ENCODE data around the gene SDCCAG8.

Gene SDCCAG8

DNA sequence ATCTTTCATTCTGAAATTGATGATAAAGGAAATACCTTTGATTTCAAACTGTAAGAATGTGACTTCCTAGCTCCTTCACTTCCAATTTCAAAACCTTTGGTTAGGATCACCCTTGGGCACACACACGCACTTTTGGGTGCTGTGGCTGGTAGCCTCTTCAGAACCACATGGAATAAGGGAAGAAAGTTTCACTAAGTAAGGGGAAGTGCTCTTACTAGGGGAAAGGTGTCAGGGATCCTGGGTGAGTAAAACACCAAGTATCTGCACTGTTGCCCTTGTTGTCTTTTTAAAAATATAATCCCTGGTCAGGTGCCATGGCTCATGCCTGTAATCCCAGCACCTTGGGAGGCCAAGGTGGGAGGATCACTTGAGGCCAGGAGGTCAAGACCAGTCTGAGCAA lies 132.4 kb downstream of the SDCCAG8 start:
- no peak overlapping the region for H3K9ac ChIP-seq (ENCODE audit: low read depth, low read length)
- H3K9me3 ChIP-seq (ENCODE audit: control insufficient read depth, insufficient read depth, low read length): no peaks in the 10 kb centered on the region
- no peak overlapping the region for H3K4me3 ChIP-seq (ENCODE audit: low read depth, low read length)
- no peak overlapping the region for H3K27ac ChIP-seq (ENCODE audit: low read depth, low read length)
- no peaks in the 10 kb centered on the region for H3K27me3 ChIP-seq (ENCODE audit: control insufficient read depth, insufficient read depth, low read length)
- H3K4me1 ChIP-seq (ENCODE audit: control insufficient read depth, insufficient read depth, low read length): peaks cover 15% of the 10 kb centered on the region
- no peaks in the 10 kb centered on the region for H3K36me3 ChIP-seq (ENCODE audit: control insufficient read depth, insufficient read depth, low read length)

DNA sequence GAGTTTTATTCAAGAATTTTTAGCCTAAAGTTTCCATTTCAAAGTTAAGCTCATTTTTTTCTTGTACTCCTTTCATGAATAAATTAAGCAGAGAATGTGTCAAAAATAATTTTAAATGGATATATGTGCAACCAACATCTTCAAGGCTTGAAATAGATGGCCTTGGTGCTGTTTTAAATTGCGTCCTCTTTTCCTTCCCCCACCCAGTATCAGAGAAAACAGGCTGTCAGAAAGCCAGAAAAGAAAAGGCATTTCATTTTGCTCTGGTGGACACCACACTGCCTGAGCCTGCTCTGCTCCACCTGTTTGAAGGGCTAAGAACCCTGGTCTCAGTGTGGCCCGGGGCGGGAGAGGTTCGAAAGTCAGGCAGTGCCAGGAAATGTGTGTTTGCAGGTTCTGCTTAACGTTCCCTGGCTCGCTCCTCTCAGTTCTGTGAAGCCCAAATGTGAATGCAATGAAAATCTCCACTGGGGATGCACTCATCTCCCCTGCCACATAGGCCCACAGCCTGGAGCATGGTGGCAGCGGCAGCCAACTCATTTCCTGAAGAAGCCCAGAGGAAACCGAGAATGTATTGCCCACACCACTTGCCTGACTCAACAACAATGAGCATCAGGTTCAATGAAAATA lies 134.4 kb downstream of the SDCCAG8 start:
- Histone ChIP-seq H3K4me1 (ENCODE audit: control insufficient read depth, insufficient read depth, low read length) (peaks cover 20% of the 10 kb centered on the region), H3K36me3 (ENCODE audit: control insufficient read depth, insufficient read depth, low read length) (no peaks in the 10 kb centered on the region), H3K4me3 (ENCODE audit: low read depth, low read length) (no peak overlapping the region), H3K9me3 (ENCODE audit: control insufficient read depth, insufficient read depth, low read length) (no peaks in the 10 kb centered on the region), H3K9ac (ENCODE audit: low read depth, low read length) (no peak overlapping the region), H3K27me3 (ENCODE audit: control insufficient read depth, insufficient read depth, low read length) (no peaks in the 10 kb centered on the region), H3K27ac (ENCODE audit: low read depth, low read length) (no peak overlapping the region)

DNA sequence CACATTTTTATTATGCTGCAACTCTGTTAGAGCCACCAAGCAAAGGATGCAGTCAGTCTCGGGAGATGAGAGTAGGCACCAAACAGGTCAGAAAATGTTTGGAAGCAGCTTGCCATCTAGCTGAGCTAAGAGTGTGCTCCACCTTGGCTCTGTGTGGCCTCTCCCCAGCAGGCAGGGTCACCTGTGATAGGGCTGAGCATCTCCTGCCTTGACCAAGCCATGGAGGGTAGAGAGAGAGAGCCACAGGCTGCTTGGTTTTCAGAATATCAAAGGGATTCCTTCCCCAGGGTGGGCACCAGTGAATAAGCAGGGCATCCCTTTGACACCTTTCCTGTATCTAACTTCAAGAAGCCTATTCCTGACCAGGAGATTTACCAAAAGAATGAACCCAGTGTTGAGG lies 135.5 kb downstream of the SDCCAG8 start:
- Histone ChIP-seq H3K9ac (ENCODE audit: low read depth, low read length) (no peak overlapping the region), H3K27ac (ENCODE audit: low read depth, low read length) (no peak overlapping the region), H3K4me3 (ENCODE audit: low read depth, low read length) (no peak overlapping the region), H3K4me1 (ENCODE audit: control insufficient read depth, insufficient read depth, low read length) (peaks cover 20% of the 10 kb centered on the region), H3K36me3 (ENCODE audit: control insufficient read depth, insufficient read depth, low read length) (no peaks in the 10 kb centered on the region), H3K27me3 (ENCODE audit: control insufficient read depth, insufficient read depth, low read length) (no peaks in the 10 kb centered on the region), H3K9me3 (ENCODE audit: control insufficient read depth, insufficient read depth, low read length) (no peaks in the 10 kb centered on the region)

DNA sequence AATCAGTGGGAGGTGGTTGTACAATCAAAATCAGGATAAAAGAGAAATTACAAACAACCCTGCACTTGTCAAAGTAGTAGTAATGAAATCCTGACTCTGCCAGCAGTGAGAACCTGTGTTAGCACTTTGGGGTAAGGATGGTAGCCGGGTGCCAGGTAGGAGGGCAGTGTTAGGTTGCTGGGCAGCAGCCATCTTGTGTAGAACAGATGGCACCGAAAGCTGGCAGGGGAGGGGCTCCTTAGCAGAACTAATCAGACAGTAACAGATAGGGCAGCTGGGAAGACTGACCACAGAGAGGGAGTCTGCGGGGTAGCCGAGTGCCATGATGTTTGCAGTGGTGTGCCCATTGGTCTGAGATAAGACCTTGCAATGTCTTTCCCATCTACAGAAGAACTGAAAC lies 137.3 kb downstream of the SDCCAG8 start:
- H3K9me3 ChIP-seq (ENCODE audit: control insufficient read depth, insufficient read depth, low read length): no peaks in the 10 kb centered on the region
- no peak overlapping the region for H3K9ac ChIP-seq (ENCODE audit: low read depth, low read length)
- H3K4me1 ChIP-seq (ENCODE audit: control insufficient read depth, insufficient read depth, low read length): peaks cover 16% of the 10 kb centered on the region; the same call in 1 of the 2 replicates
- no peak overlapping the region for H3K4me3 ChIP-seq (ENCODE audit: low read depth, low read length)
- no peaks in the 10 kb centered on the region for H3K36me3 ChIP-seq (ENCODE audit: control insufficient read depth, insufficient read depth, low read length)
- no peak overlapping the region for H3K27ac ChIP-seq (ENCODE audit: low read depth, low read length)
- no peaks in the 10 kb centered on the region for H3K27me3 ChIP-seq (ENCODE audit: control insufficient read depth, insufficient read depth, low read length)

DNA sequence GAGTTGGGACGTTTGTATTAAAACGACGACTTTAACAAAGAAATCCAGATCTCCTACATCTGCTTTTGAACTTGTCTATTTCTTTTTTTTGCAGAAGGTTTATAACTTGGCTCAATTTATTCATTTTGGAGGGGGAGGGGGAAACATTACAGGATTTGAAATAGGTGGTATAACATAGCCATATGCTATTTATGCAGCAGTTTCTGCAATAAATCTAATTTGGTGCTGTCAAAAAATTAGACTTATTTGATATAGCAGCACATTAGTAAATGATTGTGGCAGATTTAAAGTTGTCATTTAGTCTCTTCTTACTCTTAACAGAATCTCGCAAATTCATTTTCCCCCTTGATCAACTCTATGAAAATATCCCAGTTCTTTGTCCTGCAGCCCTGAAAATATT lies 138.2 kb downstream of the SDCCAG8 start:
- Histone ChIP-seq H3K9me3 (ENCODE audit: control insufficient read depth, insufficient read depth, low read length) (no peaks in the 10 kb centered on the region), H3K27ac (ENCODE audit: low read depth, low read length) (no peak overlapping the region), H3K4me1 (ENCODE audit: control insufficient read depth, insufficient read depth, low read length) (peaks cover 16% of the 10 kb centered on the region; the same call in 1 of the 2 replicates), H3K4me3 (ENCODE audit: low read depth, low read length) (no peak overlapping the region), H3K36me3 (ENCODE audit: control insufficient read depth, insufficient read depth, low read length) (no peaks in the 10 kb centered on the region), H3K27me3 (ENCODE audit: control insufficient read depth, insufficient read depth, low read length) (no peaks in the 10 kb centered on the region), H3K9ac (ENCODE audit: low read depth, low read length) (no peak overlapping the region)

DNA sequence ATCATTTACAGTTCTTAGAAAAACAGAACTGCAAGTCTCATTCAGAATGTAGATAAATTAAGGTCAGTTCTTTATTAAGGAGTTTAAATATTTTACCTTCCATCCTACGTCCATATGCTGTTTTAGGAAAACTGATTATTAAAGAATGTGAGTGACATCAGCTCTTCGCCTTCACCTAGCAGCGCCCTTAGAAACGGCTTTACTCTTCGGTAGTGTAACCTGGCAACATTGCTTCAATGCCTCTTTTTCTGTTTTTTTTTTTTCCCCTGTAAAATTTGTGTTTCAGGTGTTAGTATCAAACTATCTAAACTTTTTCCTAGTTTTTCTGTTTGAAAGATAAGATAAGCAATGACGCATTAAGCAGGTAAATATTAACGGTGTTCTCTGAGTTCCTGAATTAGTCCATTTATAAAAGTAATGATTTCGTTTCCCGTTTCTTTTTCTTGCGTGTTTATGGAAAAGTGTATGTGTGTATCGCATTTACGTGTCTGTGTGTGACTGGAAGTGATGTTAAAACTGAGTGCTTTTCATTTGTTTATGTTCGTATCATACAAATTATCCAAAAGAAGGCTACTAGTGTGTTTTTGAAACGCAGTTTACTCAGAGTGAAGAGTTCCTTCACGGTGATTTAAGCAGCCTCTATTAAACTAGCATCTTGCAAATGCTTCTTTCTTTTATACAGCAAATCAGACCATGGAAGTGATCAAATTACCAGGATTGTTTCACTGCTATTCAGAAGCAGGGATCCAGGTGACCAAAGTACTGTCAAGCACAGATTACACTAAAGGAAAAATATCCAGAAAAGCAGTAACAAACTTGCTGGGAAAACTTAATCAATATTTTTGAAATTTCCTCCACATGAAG lies 139.0 kb downstream of the SDCCAG8 start:
- Histone ChIP-seq H3K4me3 (ENCODE audit: low read depth, low read length) (no peak overlapping the region), H3K27ac (ENCODE audit: low read depth, low read length) (no peak overlapping the region), H3K9me3 (ENCODE audit: control insufficient read depth, insufficient read depth, low read length) (no peaks in the 10 kb centered on the region), H3K9ac (ENCODE audit: low read depth, low read length) (no peak overlapping the region), H3K4me1 (ENCODE audit: control insufficient read depth, insufficient read depth, low read length) (peaks cover 16% of the 10 kb centered on the region; the same call in 1 of the 2 replicates), H3K36me3 (ENCODE audit: control insufficient read depth, insufficient read depth, low read length) (no peaks in the 10 kb centered on the region), H3K27me3 (ENCODE audit: control insufficient read depth, insufficient read depth, low read length) (no peaks in the 10 kb centered on the region)

DNA sequence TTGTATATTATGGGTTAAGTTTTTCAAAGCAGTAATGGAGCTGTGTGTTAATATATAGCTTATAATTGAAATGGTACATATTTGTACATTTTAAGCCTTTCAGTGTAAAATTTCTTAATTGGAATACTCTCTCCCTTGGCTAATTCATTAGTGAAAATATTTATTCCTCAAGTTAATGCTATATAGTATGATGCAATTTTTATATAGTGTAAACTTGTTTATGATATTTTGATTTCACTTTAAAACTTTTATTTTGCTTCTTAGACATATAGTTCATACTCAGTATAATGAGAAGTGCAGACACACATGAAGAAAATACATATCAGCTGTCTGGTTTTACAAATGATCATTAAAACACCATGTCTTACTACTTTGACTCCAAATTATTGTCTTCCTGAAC lies 140.6 kb downstream of the SDCCAG8 start:
- Histone ChIP-seq H3K9me3 (ENCODE audit: control insufficient read depth, insufficient read depth, low read length) (no peaks in the 10 kb centered on the region), H3K9ac (ENCODE audit: low read depth, low read length) (no peak overlapping the region), H3K4me1 (ENCODE audit: control insufficient read depth, insufficient read depth, low read length) (peaks cover 9% of the 10 kb centered on the region; the same call in 1 of the 2 replicates), H3K27ac (ENCODE audit: low read depth, low read length) (no peak overlapping the region), H3K4me3 (ENCODE audit: low read depth, low read length) (no peak overlapping the region), H3K27me3 (ENCODE audit: control insufficient read depth, insufficient read depth, low read length) (no peaks in the 10 kb centered on the region), H3K36me3 (ENCODE audit: control insufficient read depth, insufficient read depth, low read length) (no peaks in the 10 kb centered on the region)

DNA sequence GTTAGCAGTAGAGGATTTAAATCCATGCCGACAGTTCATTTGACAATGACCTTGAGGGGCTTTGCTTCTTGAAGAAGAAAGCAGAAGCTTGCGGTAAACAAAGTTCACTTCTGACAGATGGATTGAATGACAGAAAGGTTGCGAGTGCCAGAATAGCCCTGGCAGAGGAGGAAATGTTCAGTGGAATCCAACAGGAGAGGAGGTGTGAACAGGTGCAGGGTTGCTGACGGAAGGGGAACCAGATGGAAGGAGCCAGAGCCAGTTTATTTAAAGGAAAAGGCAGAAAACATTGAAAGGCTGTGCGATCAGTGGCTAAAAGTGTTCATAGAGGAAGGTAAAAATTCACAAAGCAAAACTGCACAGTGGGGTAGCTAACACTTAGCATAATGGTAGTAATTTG lies 141.0 kb downstream of the SDCCAG8 start:
- Histone ChIP-seq H3K36me3 (ENCODE audit: control insufficient read depth, insufficient read depth, low read length) (no peaks in the 10 kb centered on the region), H3K4me1 (ENCODE audit: control insufficient read depth, insufficient read depth, low read length) (peaks cover 5% of the 10 kb centered on the region; the same call in 1 of the 2 replicates), H3K9me3 (ENCODE audit: control insufficient read depth, insufficient read depth, low read length) (no peaks in the 10 kb centered on the region), H3K4me3 (ENCODE audit: low read depth, low read length) (no peak overlapping the region), H3K9ac (ENCODE audit: low read depth, low read length) (no peak overlapping the region), H3K27ac (ENCODE audit: low read depth, low read length) (no peak overlapping the region), H3K27me3 (ENCODE audit: control insufficient read depth, insufficient read depth, low read length) (no peaks in the 10 kb centered on the region)

DNA sequence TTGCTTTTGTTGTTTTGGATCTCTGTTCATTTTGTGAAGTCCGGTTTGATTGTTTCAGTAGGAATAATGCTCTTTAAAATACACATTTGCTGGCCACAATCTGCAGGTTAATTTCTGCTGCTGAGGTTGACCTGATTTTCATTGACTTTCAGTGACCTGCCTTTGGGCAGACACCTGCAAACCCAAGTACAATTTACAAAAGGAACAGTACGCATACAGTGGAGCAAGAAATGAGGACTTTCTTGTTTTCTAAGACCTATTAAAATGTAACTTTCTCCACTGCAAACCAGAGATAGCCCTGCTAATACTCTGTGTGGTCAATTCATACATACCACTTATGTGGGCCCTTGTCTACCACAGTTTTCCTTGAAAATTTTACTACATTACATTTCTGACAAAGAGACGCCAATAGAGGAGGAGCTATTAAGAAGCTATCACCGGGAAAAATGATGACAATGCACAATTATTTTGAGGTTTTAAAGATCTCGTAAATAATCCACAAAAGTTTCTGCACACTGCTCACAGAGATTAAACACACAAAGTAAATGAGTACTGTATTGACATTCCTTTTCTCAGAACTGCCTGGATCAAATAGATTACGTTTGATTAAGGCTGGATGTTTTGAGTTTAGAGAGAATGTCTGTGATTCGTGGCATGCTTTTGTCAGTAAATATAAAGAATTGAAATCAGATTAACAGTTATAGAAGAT lies 141.9 kb downstream of the SDCCAG8 start:
- Histone ChIP-seq H3K9ac (ENCODE audit: low read depth, low read length) (no peak overlapping the region), H3K27ac (ENCODE audit: low read depth, low read length) (no peak overlapping the region), H3K4me1 (ENCODE audit: control insufficient read depth, insufficient read depth, low read length) (peaks cover 4% of the 10 kb centered on the region; the same call in 1 of the 2 replicates), H3K9me3 (ENCODE audit: control insufficient read depth, insufficient read depth, low read length) (no peaks in the 10 kb centered on the region), H3K36me3 (ENCODE audit: control insufficient read depth, insufficient read depth, low read length) (no peaks in the 10 kb centered on the region), H3K27me3 (ENCODE audit: control insufficient read depth, insufficient read depth, low read length) (no peaks in the 10 kb centered on the region), H3K4me3 (ENCODE audit: low read depth, low read length) (no peak overlapping the region)

DNA sequence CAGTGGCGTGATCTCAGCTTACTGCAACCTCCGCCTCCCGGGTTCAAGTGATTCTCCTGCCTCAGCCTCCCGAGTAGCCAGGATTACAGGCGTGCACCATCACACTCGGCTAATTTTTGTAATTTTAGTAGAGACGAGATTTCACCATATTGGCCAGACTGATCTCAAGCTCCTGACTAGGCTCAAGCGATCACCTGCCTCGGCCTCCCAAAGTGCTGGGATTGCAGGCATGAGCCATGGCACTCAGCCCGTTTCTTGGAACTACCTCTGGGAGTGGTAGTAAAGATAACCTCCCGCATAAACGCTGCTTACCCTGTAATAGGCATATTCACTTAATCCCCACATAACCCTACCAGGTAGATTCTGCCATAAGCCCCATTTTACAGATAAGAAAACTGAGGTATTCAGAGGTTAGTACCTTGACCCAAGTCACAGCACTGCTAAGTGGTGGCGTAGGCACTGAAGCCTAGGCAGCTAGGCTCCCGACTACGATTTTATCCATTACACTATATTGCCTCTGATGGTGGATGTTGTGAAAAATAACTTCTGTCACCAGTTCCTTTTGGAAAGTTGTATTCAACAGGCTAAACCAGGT lies 143.8 kb downstream of the SDCCAG8 start:
- Histone ChIP-seq H3K27me3 (ENCODE audit: control insufficient read depth, insufficient read depth, low read length) (no peaks in the 10 kb centered on the region), H3K4me1 (ENCODE audit: control insufficient read depth, insufficient read depth, low read length) (peaks cover 4% of the 10 kb centered on the region; the same call in 1 of the 2 replicates), H3K9me3 (ENCODE audit: control insufficient read depth, insufficient read depth, low read length) (no peaks in the 10 kb centered on the region), H3K4me3 (ENCODE audit: low read depth, low read length) (no peak overlapping the region), H3K9ac (ENCODE audit: low read depth, low read length) (no peak overlapping the region), H3K36me3 (ENCODE audit: control insufficient read depth, insufficient read depth, low read length) (no peaks in the 10 kb centered on the region), H3K27ac (ENCODE audit: low read depth, low read length) (no peak overlapping the region)

Measured in HUES48 (cell line).